Measurements from ENCODE around the gene TSGA10IP.

DNA sequence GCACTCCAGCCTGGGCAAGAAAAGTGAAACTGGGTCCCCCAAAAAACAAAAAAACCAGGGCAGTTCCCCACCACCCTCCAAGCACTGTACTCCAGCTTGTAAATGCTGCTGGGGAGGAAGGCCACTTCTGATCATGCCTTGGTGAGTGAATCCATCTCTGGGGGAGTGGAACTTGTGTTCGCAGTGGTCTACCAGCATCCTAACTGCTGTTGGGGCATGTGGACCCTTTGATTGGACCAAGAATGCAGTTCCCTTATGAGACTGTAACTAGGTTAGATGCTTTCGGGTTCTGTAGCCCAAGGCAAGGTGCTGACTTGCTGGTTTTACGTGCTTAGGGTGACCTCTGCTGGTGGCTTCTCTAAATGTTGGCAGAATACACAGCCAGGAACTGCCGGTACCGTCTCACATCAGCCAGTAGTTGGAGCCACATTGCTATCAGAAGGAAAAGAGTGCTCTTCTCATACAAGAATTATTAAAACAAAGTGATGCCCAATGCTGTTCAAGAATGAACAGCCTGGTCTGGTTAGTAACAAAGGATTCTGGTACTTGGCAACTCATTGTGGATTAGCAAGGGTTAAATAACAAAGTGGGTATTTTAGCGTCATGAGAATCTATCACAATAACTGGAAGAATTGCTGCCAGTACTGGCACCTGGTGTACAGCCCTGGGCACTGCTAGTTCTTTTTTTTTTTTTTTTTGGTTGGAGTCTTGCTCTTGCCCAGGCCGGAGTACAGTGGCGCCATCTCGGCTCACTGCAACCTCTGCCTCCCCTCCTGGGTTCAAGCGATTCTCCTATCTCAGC is 43.7 kb downstream of the TSGA10IP start:
- TF ChIP-seq POLR2A (IDR thresholded peaks at IDR 0.05): no peak
- TF ChIP-seq, protein P1, sequence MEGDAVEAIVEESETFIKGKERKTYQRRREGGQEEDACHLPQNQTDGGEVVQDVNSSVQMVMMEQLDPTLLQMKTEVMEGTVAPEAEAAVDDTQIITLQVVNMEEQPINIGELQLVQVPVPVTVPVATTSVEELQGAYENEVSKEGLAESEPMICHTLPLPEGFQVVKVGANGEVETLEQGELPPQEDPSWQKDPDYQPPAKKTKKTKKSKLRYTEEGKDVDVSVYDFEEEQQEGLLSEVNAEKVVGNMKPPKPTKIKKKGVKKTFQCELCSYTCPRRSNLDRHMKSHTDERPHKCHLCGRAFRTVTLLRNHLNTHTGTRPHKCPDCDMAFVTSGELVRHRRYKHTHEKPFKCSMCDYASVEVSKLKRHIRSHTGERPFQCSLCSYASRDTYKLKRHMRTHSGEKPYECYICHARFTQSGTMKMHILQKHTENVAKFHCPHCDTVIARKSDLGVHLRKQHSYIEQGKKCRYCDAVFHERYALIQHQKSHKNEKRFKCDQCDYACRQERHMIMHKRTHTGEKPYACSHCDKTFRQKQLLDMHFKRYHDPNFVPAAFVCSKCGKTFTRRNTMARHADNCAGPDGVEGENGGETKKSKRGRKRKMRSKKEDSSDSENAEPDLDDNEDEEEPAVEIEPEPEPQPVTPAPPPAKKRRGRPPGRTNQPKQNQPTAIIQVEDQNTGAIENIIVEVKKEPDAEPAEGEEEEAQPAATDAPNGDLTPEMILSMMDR (IDR thresholded peaks at IDR 0.05): peak; percentile 96 to 99 (median 99)

Data from breast epithelium (tissue), 3 donors.